Heart left ventricle (tissue), 16 donors: ENCODE data around the gene RTP3. TPM values are rescaled to one million over a fixed set of nuclear protein-coding genes. Genes with fewer than 3 reads are reported as not detected.

ENCODE experiments used
- ATAC-seq, 4 donors: fragments of 200-7000 bp; cut with Tn5 transposase; one replicate each; pipeline ENCODE4 v1.9.1; 2020 to 2022; ENCODE audit warnings: moderate library complexity in 4 of 4, mild to moderate bottlenecking in 3 of 4, moderate number of reproducible peaks in 1 of 4
- DNase-seq, 5 donors: peaks; one replicate each; pipeline ENCODE4 v3.0.0-alpha.2; 2020
- H3K27ac ChIP-seq, 12 donors: fragments of 200-600 bp; sonication (generic) in 4 of 12; one replicate each; pipeline versions ENCODE4 v1.5.0 to v1.8.0; 2016 to 2022; ENCODE audit warnings: mild to moderate bottlenecking in 2 of 12
- H3K27me3 ChIP-seq, 9 donors: fragments of 200-600 bp; sonication (generic) in 2 of 9; one replicate each; pipeline versions ENCODE4 v1.5.1 to v1.8.0; 2016 to 2022; ENCODE audit warnings: mild to moderate bottlenecking in 3 of 9
- H3K36me3 ChIP-seq, 9 donors: fragments of 200-600 bp; sonication (generic) in 2 of 9; one replicate each; pipeline versions ENCODE4 v1.5.0 to v1.8.0; 2018 to 2022; ENCODE audit warnings: mild to moderate bottlenecking in 2 of 9
- H3K4me1 ChIP-seq, 12 donors: fragments of 200-600 bp; sonication (generic) in 4 of 12; one replicate each; pipeline versions ENCODE4 v1.5.0 to v1.8.0; 2016 to 2022; ENCODE audit warnings: mild to moderate bottlenecking in 3 of 12
- H3K4me3 ChIP-seq, 12 donors: fragments of 200-600 bp; sonication (generic) in 4 of 12; one replicate each; pipeline versions ENCODE4 v1.5.0 to v1.8.0; 2017 to 2022; ENCODE audit warnings: mild to moderate bottlenecking in 9 of 12, moderate library complexity in 4 of 12
- H3K9me3 ChIP-seq, 12 donors: fragments of 200-600 bp; sonication (generic) in 4 of 12; one replicate each; pipeline versions ENCODE4 v1.5.0 to v1.8.0; 2016 to 2022; ENCODE audit warnings: mild to moderate bottlenecking in 1 of 12
- POLR2A ChIP-seq, 2 donors: fragments of 450-650 bp; IDR thresholded peaks; one replicate each; pipeline ENCODE4 v1.6.1; 2017; ENCODE audit warnings: antibody characterized with exemption in 2 of 2, mild to moderate bottlenecking in 2 of 2, moderate library complexity in 2 of 2
- WGBS, 4 donors: extraction: QIAGEN DNeasy Blood & Tissue Kit in 2 of 4; methylation state at CpG; one replicate each; pipeline versions ENCODE4 v1.1.5 to v1.1.7; 2013 to 2018; 5-methylcytosine and 5-hydroxymethylcytosine counted together
- intact Hi-C, 10 donors: fragments of 100-400 bp; cut with DNase I; formaldehyde crosslinking; loops; one replicate each; pipeline versions ENCODE4 v1.11.1 to v1.14.2; 2022
- polyA plus RNA-seq, 2 donors: library from polyadenylated mRNA; stranded (reverse); fragments of 200-250 nt; gene quantifications; one replicate each; pipeline ENCODE4 v1.2.3, GENCODE V29; 2013
- total RNA-seq, 9 donors: library from RNA; depleted of rRNA in 2 of 9; stranded (reverse); fragments of >200 nt in 2 of 9; fragmentation: NEBNext Ultra II Directional in 3 of 9; extraction: Animal tissue kit (Norgen Biotek cat#: 25700) in 3 of 9; gene quantifications; one replicate each; pipeline versions ENCODE4 v1.1.0 to v1.2.4, GENCODE V29; 2016 to 2023
- TF ChIP-seq, protein P1 (sequence below), 12 donors: fragments of 200-600 bp; sonication (generic) in 4 of 12; IDR thresholded peaks; one replicate each; pipeline versions ENCODE4 v1.5.0 to v1.8.0; 2018 to 2022; ENCODE audit warnings: antibody characterized with exemption in 12 of 12, mild to moderate bottlenecking in 5 of 12
- donor health status: ischemic (EF 13 %, LVEDD 7.1; RV severe dilation, severe dysfunction).
- donor health status: healthy with polysubstance abuse.
- donor health status: DM: no; HTN: yes; CAD: no.
- donor health status: DM: no; HTN: no; CAD: no.
- donor health status: ischemic (EF 25% LVEDD 6.9; RV normal size, moderate dysfunction).
- donor health status: ischemic (EF 25% LVEDD 5.7; RV mildly dilated, moderate dysfunction).
- donor health status: healthy.
- donor health status: DM: yes; HTN: yes; CAD: no.
- donor health status: ischemic (EF 35%, LVEDD 5.7; RV mildly dilated, moderate dysfunction).
- donor health status: nonischemic (EF 11% LVEDD 7.7; RV severe dilation, severe dysfunction).
- donor health status: DM: yes; HTN: yes; CAD: no.
- donor health status: PGD.
- donor health status: ischemic (EF 29% LVEDD 5.4; RV normal size, mild dysfunction).
- donor health status: nonischemic (EF 23%, LVEDD 6.1; RV moderate dilation, normal function).

The RTP3 gene
- total and polyA plus RNA-seq, 11 donors, result not detected

DNA sequence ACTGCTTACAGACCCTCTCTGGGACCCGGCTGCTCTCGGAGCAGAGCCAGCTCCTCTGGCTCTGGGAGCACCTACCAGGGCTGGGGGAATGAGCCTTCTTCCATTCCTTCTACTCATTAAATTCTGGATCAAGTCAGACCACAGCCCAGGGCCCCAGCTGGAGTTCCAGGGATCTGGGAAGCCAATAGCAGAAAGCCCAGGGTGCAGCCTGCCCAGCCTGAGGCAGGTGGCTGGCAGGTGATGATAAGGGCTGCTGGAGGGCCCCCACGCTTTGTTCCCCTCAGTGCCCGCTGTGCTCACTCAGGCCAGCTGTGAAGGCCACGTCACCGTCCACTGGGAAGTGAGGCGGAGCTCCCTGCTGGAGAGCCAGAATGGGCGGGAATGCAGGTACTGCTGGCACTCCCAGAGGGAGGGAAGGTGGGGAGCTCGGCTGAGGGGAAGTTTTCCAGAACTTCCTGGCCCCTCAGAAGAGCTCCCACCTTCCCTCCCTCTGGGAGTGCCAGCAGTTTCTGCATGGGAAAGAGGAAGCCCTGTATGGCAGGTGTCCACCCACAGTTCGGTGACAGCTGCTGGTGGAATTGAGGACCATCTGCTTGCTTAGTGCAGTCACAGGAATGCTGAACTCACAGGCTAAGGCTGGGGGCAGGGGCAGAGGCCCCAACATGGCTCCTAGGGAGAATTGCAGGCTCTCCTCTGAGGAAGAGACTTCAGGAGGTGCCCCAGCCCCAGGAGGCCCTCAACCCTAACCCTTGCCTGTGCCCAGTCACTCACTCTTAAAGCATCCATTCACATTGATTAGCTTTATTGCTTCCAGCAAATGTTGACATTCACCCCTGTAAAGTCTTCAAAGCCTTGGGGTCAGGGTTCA lies 12.6 kb upstream of the RTP3 start:
- ATAC-seq, result no peak
- Histone ChIP-seq H3K9me3 (no peaks in the 10 kb centered on the region), H3K36me3 (no peaks in the 10 kb centered on the region), H3K27ac (no peak overlapping the region), H3K4me3 (no peak overlapping the region), H3K4me1 (peaks cover 0 to 12% (median 2%) of the 10 kb centered on the region in 12 donors), H3K27me3 (no peaks in the 10 kb centered on the region)
- intact Hi-C loops, result loop anchor here in 7 of 10 donors (5.0 to 10.0 kb wide), 4 partner anchors 72 to 147 kb away; no protein-coding TSS in a partner anchor
- no peak for TF ChIP-seq POLR2A (IDR thresholded peaks at IDR 0.05)
- TF ChIP-seq, protein P1, sequence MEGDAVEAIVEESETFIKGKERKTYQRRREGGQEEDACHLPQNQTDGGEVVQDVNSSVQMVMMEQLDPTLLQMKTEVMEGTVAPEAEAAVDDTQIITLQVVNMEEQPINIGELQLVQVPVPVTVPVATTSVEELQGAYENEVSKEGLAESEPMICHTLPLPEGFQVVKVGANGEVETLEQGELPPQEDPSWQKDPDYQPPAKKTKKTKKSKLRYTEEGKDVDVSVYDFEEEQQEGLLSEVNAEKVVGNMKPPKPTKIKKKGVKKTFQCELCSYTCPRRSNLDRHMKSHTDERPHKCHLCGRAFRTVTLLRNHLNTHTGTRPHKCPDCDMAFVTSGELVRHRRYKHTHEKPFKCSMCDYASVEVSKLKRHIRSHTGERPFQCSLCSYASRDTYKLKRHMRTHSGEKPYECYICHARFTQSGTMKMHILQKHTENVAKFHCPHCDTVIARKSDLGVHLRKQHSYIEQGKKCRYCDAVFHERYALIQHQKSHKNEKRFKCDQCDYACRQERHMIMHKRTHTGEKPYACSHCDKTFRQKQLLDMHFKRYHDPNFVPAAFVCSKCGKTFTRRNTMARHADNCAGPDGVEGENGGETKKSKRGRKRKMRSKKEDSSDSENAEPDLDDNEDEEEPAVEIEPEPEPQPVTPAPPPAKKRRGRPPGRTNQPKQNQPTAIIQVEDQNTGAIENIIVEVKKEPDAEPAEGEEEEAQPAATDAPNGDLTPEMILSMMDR (IDR thresholded peaks at IDR 0.05), result no peak
- WGBS, 4 donors, result 54 to 78% (median 68%) methylated on average over 6 to 10 of the region's 10 CpGs
- no peak for DNase-seq

DNA sequence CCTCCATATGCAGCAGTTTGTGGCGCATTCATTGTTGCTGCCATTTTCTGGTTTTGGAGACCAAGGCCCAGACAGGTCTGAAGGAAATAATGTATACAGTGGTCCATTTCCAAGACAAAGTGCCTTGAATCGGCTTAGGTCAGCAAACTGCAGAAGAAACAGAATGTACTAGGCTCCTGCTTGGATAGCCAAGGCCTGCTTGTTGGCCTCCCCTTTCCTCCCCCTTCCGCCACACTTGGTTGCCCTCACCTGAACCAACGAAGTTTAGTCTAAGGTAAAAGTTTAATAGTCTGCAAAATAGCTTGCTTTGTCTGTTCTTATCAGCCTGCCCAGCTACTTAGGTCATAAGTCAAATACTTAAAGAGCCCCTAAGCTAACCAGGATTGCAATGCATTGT lies 12.0 kb upstream of the RTP3 start:
- H3K27ac ChIP-seq, result no peak overlapping the region
- 91 to 97% (median 95%) methylated on average over 4 of the region's 4 CpGs for WGBS, 4 donors
- H3K9me3 ChIP-seq, result no peaks in the 10 kb centered on the region
- intact Hi-C loops, result loop anchor here in 7 of 10 donors (5.0 to 10.0 kb wide), 4 partner anchors 72 to 147 kb away; no protein-coding TSS in a partner anchor
- ATAC-seq (no peak), DNase-seq (no peak)
- TF ChIP-seq, protein P1 (IDR thresholded peaks at IDR 0.05), result no peak
- TF ChIP-seq POLR2A (IDR thresholded peaks at IDR 0.05), result no peak
- no peaks in the 10 kb centered on the region for H3K36me3 ChIP-seq
- no peaks in the 10 kb centered on the region for H3K27me3 ChIP-seq
- peaks cover 0 to 15% (median 2%) of the 10 kb centered on the region in 12 donors for H3K4me1 ChIP-seq
- H3K4me3 ChIP-seq, result no peak overlapping the region

DNA sequence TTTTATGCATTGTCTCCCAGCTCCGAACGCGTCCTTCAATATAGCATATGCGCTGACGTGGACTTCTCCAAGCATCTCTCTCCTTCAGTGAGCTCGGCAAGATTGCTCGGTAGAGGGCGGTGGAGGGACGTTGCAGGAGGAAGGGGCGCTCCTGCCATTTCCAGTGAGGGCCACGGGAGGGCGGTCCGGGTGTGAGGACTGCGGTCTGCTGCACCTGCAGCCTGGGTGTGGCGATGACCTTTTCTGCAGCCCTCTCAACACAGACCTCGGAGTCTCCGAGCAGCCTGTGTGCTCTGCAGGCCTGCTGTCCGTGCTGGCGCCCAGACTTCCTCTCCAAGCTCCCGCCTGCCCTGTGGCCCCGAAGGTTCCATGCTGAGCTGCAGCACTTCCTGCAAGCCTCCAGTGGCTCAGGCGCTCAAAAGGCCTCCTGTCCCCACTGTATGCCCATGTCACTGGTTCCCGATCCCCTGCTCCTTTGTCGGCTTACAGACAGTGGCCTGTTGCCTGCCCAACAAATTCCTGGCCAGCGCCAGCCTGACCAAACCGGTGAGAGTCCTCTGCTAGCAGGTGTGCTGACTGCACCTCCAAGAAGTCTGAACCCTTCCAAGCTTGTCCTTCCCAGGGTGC lies 8.9 kb upstream of the RTP3 start:
- peak overlapping the region in 1 of 12 donors; percentile 8 for H3K27ac ChIP-seq
- peak overlapping the region in 2 of 12 donors; percentile 30 for H3K4me3 ChIP-seq
- peaks cover 0 to 21% (median 2%) of the 10 kb centered on the region in 12 donors for H3K4me1 ChIP-seq
- WGBS, 4 donors, result 8 to 16% (median 12%) methylated on average over 20 to 26 of the region's 26 CpGs
- no peaks in the 10 kb centered on the region for H3K27me3 ChIP-seq
- TF ChIP-seq, protein P1 (IDR thresholded peaks at IDR 0.05), result peak; percentile 94 to 100 (median 98)
- no peak for TF ChIP-seq POLR2A (IDR thresholded peaks at IDR 0.05)
- H3K9me3 ChIP-seq, result no peaks in the 10 kb centered on the region
- no peaks in the 10 kb centered on the region for H3K36me3 ChIP-seq
- intact Hi-C loops, result loop anchor here in 9 of 10 donors (1.0 to 10.0 kb wide), 8 partner anchors 68 to 143 kb away; no protein-coding TSS in a partner anchor
- ATAC-seq (peak; percentile 79 to 94 (median 93)), DNase-seq (peak; percentile 88 to 95 (median 93))

DNA sequence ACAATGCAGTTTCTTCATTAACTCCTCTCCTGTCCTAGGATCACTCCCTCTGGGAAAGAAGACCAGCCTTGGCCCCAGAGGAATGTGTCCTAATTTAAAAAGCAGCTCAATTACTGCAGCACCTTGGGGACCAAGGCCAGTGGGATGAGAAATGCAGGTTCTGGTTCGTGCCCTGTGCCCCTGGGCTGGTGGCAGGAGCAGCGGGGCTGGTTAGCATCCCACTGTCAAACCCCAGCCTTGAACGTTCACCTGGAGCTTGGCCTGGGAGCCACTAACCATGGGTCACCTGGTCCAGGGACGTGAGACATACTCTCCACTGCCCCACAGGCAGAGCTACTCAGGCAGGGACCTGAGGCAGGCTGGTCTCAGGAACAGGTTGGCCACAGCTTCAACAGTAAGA lies 8.4 kb upstream of the RTP3 start:
- TF ChIP-seq, protein P1 (IDR thresholded peaks at IDR 0.05), result no peak
- TF ChIP-seq POLR2A (IDR thresholded peaks at IDR 0.05), result no peak
- H3K4me1 ChIP-seq, result peaks cover 0 to 21% (median 2%) of the 10 kb centered on the region in 12 donors
- DNase-seq (peak in 1 of 5 donors; percentile 6), ATAC-seq (no peak)
- H3K27ac ChIP-seq, result no peak overlapping the region
- 86 to 100% (median 89%) methylated on average over 1 to 4 of the region's 4 CpGs for WGBS, 4 donors
- no peaks in the 10 kb centered on the region for H3K9me3 ChIP-seq
- H3K36me3 ChIP-seq, result no peaks in the 10 kb centered on the region
- H3K27me3 ChIP-seq, result no peaks in the 10 kb centered on the region
- H3K4me3 ChIP-seq, result no peak overlapping the region
- intact Hi-C loops, result loop anchor here in 8 of 10 donors (2.0 to 10.0 kb wide), 7 partner anchors 68 to 143 kb away; no protein-coding TSS in a partner anchor
